ENCODE results near the gene PLPP6.

DNA sequence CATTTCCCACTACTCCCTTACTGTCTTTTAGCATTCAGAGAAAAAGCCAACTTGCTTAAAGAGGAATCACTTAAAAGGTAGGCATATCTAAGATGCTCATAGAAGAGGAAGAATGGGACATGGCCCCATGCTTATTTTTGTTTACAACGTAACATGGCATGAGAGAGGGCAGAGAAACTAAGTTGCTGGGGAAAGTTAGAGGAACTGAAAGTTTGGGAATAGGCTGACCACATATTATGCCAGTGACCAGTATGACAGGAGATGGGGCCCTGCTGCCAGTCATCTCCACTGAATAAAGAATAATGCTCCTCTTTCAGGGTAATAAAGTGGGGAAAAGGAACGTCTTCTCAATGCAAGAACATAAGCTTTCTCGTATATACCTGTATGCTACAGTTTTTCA is 1.9 kb downstream of the PLPP6 start:
- TF ChIP-seq, protein P1, sequence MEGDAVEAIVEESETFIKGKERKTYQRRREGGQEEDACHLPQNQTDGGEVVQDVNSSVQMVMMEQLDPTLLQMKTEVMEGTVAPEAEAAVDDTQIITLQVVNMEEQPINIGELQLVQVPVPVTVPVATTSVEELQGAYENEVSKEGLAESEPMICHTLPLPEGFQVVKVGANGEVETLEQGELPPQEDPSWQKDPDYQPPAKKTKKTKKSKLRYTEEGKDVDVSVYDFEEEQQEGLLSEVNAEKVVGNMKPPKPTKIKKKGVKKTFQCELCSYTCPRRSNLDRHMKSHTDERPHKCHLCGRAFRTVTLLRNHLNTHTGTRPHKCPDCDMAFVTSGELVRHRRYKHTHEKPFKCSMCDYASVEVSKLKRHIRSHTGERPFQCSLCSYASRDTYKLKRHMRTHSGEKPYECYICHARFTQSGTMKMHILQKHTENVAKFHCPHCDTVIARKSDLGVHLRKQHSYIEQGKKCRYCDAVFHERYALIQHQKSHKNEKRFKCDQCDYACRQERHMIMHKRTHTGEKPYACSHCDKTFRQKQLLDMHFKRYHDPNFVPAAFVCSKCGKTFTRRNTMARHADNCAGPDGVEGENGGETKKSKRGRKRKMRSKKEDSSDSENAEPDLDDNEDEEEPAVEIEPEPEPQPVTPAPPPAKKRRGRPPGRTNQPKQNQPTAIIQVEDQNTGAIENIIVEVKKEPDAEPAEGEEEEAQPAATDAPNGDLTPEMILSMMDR (IDR thresholded peaks at IDR 0.05): no peak
- no peak for TF ChIP-seq POLR2A (IDR thresholded peaks at IDR 0.05)
